CD4-positive, alpha-beta T cell treated with Interleukin-6 at 100 ng/mL for 8 hours (primary cell): ENCODE data around the gene LY6G6F.

Experiments
- DNase-seq: peaks from one replicate; pipeline ENCODE4 v3.0.0-alpha.2; 2020; ENCODE audit warnings: mixed read lengths, low spot score

Gene LY6G6F

GRCh38 chr6:31676904-31677303 is 29.8 kb upstream of the LY6G6F start:
- DNase-seq: no peak

- no peak for DNase-seq
Measured at GRCh38 chr6:31677955-31678354, 28.7 kb upstream of the LY6G6F start.

- peak; percentile 75 for DNase-seq
Measured at GRCh38 chr6:31680226-31681134, 26.2 kb upstream of the LY6G6F start, which contains the start of gene LY6G5C. TSS of gene LY6G5C (minus strand) at chr6:31681067. CDS start at chr6:31680373, 694 bp downstream.

GRCh38 chr6:31681135-31681671 is 25.5 kb upstream of the LY6G6F start:
- peak; percentile 22 for DNase-seq

GRCh38 chr6:31683591-31683990 is 23.1 kb upstream of the LY6G6F start:
- DNase-seq: no peak

GRCh38 chr6:31686483-31686882 is 20.2 kb upstream of the LY6G6F start:
- DNase-seq: no peak

GRCh38 chr6:31687321-31687720 is 19.3 kb upstream of the LY6G6F start:
- no peak for DNase-seq

- DNase-seq: no peak
Measured at GRCh38 chr6:31687860-31688693, 18.6 kb upstream of the LY6G6F start.

GRCh38 chr6:31689249-31690110 is 17.2 kb upstream of the LY6G6F start:
- no peak for DNase-seq

GRCh38 chr6:31690231-31691077 is 16.2 kb upstream of the LY6G6F start:
- no peak for DNase-seq

GRCh38 chr6:31691078-31691463 is 15.6 kb upstream of the LY6G6F start:
- no peak for DNase-seq

GRCh38 chr6:31691564-31692108 is 15.0 kb upstream of the LY6G6F start:
- no peak for DNase-seq

GRCh38 chr6:31692353-31692752 is 14.3 kb upstream of the LY6G6F start:
- no peak for DNase-seq

- DNase-seq: no peak
Measured at GRCh38 chr6:31692886-31693285, 13.8 kb upstream of the LY6G6F start.

- DNase-seq: no peak
Measured at GRCh38 chr6:31693535-31693934, 13.1 kb upstream of the LY6G6F start.

GRCh38 chr6:31697555-31697954 is 9.1 kb upstream of the LY6G6F start:
- no peak for DNase-seq

GRCh38 chr6:31700740-31701401 is 5.8 kb upstream of the LY6G6F start:
- DNase-seq: no peak

- DNase-seq: no peak
Measured at GRCh38 chr6:31701666-31702404, 4.8 kb upstream of the LY6G6F start.

- no peak for DNase-seq
Measured at GRCh38 chr6:31702405-31702818, 4.3 kb upstream of the LY6G6F start.
